ENCODE results near the gene RSRC1.

- TF ChIP-seq POLR2A (IDR thresholded peaks at IDR 0.05; ENCODE audit: control extremely low read depth in 1 of 2, low read depth in 2 of 2, low read length in 2 of 2), result no peak
- TF ChIP-seq CTCF (IDR thresholded peaks at IDR 0.05; ENCODE audit: control extremely low read depth in 1 of 3, insufficient read depth in 1 of 3, low read depth in 1 of 3, low read length in 3 of 3), result no peak
- no peak for TF ChIP-seq POLR2AphosphoS5 (IDR thresholded peaks at IDR 0.05; ENCODE audit: low read depth, low read length)
- TF ChIP-seq NRF1 (IDR thresholded peaks at IDR 0.05; ENCODE audit: low read depth, low read length), result no peak
- TF ChIP-seq GABPA (IDR thresholded peaks at IDR 0.05; ENCODE audit: borderline replicate concordance, insufficient read depth, low read length), result no peak
- TF ChIP-seq SP2 (IDR thresholded peaks at IDR 0.05; ENCODE audit: low read length), result no peak
- TF ChIP-seq USF2 (IDR thresholded peaks at IDR 0.05; ENCODE audit: low read length), result no peak
- no peak for TF ChIP-seq RFX5 (IDR thresholded peaks at IDR 0.05; ENCODE audit: borderline replicate concordance, low read depth, low read length)
- no peak for TF ChIP-seq TAF1 (IDR thresholded peaks at IDR 0.05; ENCODE audit: low read depth, low read length)
- TF ChIP-seq MAX (IDR thresholded peaks at IDR 0.05), result no peak
- no peak for TF ChIP-seq KDM1A (IDR thresholded peaks at IDR 0.05; ENCODE audit: borderline replicate concordance, low read length)
Observed at GRCh38 chr3:158531334-158531733, 421.4 kb downstream of the RSRC1 start.

All from H1 (cell line).